Motor neuron (in vitro differentiated cells): Measurements from ENCODE around the gene MAN1C1. TPM values are rescaled to one million over a fixed set of nuclear protein-coding genes. Genes with fewer than 3 reads are reported as not detected.
"Not testable (repeated sequence)": the region's sequence is repeated elsewhere in the genome, so short reads cannot be mapped to it uniquely, and the experiment has no call there.

Source experiments
- ATAC-seq, 8 experiments: fragments of 200-7000 bp; cut with Tn5 transposase; replicated peaks in 6 of 8; 2 replicates each; pipeline ENCODE4 v1.8.0; 2021; ENCODE audit warnings: mild to moderate bottlenecking in 8 of 8, moderate library complexity in 8 of 8
- H3K27ac ChIP-seq, 2 donors: fragments of 250-450 bp; sonication (Bioruptor Pico); 2 replicates each; pipeline ENCODE4 v1.9.0; 2021; ENCODE audit warnings: antibody characterized with exemption in 2 of 2, mild to moderate bottlenecking in 2 of 2, moderate library complexity in 1 of 2
- H3K4me1 ChIP-seq, 2 donors: fragments of 250-450 bp; sonication (Bioruptor Pico); replicated peaks in 1 of 2; 2 replicates each; pipeline ENCODE4 v1.6.1; 2021; ENCODE audit warnings: antibody characterized with exemption in 2 of 2, mild to moderate bottlenecking in 2 of 2, moderate library complexity in 1 of 2
- H3K4me3 ChIP-seq, 5 donors: fragments of 250-450 bp; sonication (Bioruptor Pico); 2 replicates each; pipeline ENCODE4 v1.9.0; 2021; ENCODE audit warnings: antibody characterized with exemption in 5 of 5, mild to moderate bottlenecking in 5 of 5, moderate library complexity in 4 of 5
- WGBS, 10 experiments: fragments of 450-650 bp; shearing (Covaris generic); methylation state at CpG; one replicate each; pipeline ENCODE4 v1.0.0; 2022; 5-methylcytosine and 5-hydroxymethylcytosine counted together
- in situ Hi-C, 9 experiments: fragments of 400-800 bp; cut with MboI; loops; one replicate each; pipeline ENCODE4 v1.15.0; 2021; ENCODE audit warnings: low sequenced_read_pairs in 9 of 9, low pct_unique_long_range_greater_than_20kb in 2 of 9; ENCODE audit not compliant: unreplicated experiment in 9 of 9
- total RNA-seq, 8 experiments: library from RNA; unstranded; fragments of 300-600 nt; gene quantifications; 2 replicates each; pipeline versions ENCODE4 v1.2.3 to v1.2.4, GENCODE V29; 2022

Gene MAN1C1
- total RNA-seq, 8 experiments from 2014 or later: 1.2 to 67.4 (median 5.7) TPM

DNA sequence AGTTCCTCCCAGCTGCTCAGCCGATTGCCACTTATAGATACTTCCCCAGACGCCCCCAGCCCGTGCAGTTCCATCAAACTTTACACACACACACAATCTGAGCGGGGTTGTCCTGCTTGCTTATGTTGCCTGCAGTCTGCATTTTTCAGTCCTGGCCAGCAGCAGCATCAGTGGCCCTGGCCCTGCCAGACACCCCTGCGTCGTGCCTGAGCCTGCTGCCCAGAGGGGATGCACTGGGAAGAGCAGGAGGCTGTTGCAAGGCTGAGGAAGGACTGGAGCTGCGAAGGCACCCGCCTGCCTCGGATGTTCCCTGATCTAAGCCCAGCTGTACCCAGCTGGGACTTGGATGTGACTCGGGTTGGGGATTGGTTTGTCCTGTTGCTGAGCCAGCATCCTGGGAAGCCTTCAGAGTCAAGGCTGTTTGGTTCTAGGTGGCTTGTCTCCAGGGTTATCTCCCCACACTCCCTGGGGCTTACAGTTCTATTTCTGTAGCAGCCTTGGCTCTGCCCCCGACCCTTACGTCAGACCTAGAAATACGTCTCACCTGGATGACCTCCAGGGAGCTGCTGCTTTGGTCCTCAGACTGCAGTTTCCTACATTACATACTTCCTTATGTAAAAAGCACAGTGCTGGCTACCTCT lies 42.3 kb downstream of the MAN1C1 start:
- ATAC-seq: peak in 3 of 8 experiments; percentile 13 to 18 (median 15)
- in situ Hi-C loops: no loop called here
- H3K4me1 ChIP-seq: peaks cover 27 to 29% of the 10 kb centered on the region in 2 donors
- 42 to 100% (median 85%) methylated on average over 1 to 11 of the region's 13 CpGs; no CpG with 5 or more reads in 3 of the 10 experiments for WGBS, 10 experiments
- no peak overlapping the region for H3K27ac ChIP-seq
- H3K4me3 ChIP-seq: no peak overlapping the region

DNA sequence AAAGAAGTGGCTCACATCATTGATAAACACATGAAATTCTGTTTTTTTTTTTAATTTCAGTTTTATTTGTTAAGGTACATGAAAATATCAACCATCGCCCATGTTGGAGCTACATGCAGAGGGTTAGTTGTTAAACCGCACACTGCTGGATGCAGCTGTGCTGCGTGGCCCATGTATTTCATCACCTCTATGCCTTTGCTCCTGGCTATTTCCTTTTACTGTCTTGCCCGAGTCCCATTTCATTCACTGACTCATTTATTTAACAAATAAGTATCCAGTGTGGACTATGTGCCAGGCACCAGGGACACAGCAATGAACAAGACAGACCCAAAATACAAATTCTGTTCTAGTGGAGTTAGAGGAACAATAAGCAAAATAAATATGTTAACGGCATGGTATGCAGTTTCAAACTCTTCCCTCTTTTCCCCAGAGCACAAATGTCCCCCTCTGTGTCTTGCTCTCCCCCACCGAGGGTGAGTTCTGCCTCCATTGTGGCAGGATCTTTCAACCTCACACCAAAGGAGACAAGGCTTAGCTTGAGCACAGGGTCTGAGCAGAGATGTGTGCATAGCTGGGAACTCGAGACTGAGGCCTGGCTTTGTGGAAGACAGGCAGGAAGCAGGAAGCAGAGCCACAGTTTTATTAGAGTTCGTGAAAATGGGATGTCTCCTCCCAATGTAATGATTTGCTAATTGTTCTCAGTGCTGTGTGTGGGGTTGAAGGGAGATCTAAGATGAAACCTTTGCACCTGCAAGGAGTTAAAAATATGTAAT lies 44.6 kb downstream of the MAN1C1 start:
- H3K4me3 ChIP-seq: no peak overlapping the region
- in situ Hi-C loops: no loop called here
- WGBS, 10 experiments: 50 to 94% (median 63%) methylated on average over 2 to 8 of the region's 8 CpGs; no CpG with 5 or more reads in 1 of the 10 experiments
- peaks cover 48 to 49% of the 10 kb centered on the region in 2 donors for H3K4me1 ChIP-seq
- ATAC-seq: peak in 5 of 8 experiments; percentile 16 to 58 (median 32)
- H3K27ac ChIP-seq: no peak overlapping the region

DNA sequence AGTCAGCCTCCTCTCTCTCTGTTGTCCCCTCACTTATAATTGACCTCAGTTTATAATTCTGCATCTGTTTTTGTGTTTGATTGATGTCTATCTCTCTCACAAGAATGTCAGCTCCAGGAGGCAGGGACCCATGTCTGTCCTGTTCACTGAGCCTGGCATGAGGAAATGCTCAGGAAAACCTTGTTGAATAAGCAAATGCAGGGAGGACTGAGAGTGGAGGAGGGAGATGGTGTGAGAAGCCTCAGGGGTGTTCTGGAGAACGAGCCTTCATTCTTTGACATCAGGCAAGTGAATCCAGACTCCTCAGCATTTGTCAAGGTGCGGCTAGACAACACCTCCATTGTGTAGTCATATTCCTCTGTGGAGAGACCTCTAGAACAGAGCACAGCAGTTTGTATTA lies 45.5 kb downstream of the MAN1C1 start:
- Histone ChIP-seq H3K27ac (no peak overlapping the region), H3K4me1 (peaks cover 51 to 53% of the 10 kb centered on the region in 2 donors), H3K4me3 (no peak overlapping the region)
- in situ Hi-C loops: no loop called here
- peak in 1 of 8 experiments; percentile 56 for ATAC-seq
- 50 to 100% (median 85%) methylated on average over 1 to 2 of the region's 2 CpGs; no CpG with 5 or more reads in 2 of the 10 experiments for WGBS, 10 experiments

DNA sequence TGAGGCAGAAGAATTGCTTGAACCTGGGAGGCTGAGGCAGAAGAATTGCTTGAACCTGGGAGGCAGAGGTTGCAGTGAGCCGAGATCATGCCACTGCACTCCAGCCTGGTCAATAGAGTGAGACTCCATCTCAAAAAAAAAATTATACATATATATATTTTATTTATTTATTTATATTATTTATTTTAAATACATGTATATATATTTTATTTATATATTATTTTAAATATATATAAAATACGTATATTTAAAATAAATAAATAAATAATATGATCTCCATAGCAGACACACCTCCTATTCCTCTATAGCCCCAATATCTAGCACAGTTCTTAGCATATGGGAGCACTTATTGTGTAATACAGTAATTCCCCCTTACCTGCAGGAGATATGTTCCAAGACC lies 46.4 kb downstream of the MAN1C1 start:
- 20 to 100% (median 90%) methylated on average over 1 to 2 of the region's 2 CpGs for WGBS, 10 experiments
- H3K27ac ChIP-seq, in situ Hi-C loops, H3K4me3 ChIP-seq, ATAC-seq: not testable (repeated sequence)
- H3K4me1 ChIP-seq: peaks cover 42 to 44% of the 10 kb centered on the region in 2 donors

DNA sequence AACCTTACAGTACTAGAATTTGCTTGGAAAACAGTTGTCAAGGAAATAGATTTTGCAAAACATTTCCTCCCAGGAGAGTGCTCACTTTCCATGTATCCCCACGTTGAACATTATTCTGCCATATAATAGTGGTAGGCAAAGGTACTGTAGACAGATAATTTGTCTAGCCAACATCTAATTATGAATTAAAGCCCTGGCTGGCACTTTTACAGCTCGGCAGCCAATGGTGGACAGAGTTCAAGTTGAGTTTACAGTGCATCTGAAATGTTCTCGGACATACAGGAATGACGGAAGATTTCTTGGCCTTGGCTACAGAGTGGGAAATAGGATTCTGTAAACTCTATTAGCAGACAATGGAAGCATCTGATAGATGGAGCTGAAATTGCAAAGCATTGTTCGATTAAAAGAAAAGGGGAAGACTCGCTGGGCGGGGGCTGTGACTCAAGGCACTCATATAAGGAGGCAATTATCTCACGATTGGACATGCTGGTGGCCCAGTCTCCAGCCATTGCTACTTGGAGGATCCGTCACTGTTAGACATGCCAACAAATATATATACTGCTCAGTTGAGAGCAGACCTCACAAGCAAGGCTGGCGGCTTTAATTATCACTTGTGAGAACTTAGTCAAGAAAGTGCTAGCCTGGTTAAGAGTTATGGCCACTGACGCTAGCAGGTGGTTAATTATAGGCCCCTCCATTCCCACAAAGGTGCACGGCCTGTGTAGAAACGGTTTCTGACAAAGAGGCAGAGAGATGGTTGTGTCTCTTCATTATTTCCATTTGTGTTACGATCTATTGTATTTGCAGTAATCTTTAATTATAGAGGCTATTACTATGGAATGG lies 48.0 kb downstream of the MAN1C1 start:
- H3K4me3 ChIP-seq: no peak overlapping the region
- in situ Hi-C loops: no loop called here
- peak in 5 of 8 experiments; percentile 56 to 84 (median 62) for ATAC-seq
- 42 to 87% (median 65%) methylated on average over 2 to 14 of the region's 14 CpGs for WGBS, 10 experiments
- peaks cover 38 to 42% of the 10 kb centered on the region in 2 donors for H3K4me1 ChIP-seq
- no peak overlapping the region for H3K27ac ChIP-seq

DNA sequence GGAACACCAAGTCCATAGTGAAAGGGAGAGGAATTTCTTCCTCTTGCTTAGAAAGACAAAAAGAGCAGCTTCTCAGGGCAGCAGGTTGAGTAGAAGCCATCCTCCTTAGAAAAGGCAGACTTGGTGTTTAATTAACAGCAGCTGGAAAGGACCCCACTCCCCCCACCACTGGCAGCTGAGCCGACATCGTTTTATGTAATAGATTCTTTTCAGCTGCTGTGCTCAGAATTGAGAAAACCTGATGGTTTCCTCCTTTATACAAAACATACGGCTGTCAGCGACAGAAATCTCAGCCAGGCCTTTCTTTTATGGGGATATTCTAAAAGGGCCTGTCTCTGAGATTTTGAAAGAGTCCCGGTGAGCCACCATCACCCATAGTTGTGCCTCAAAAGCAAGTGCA lies 49.9 kb downstream of the MAN1C1 start:
- 3 to 39% (median 21%) methylated on average over 3 to 5 of the region's 5 CpGs; no CpG with 5 or more reads in 3 of the 10 experiments for WGBS, 10 experiments
- H3K4me1 ChIP-seq: peaks cover 34 to 38% of the 10 kb centered on the region in 2 donors
- ATAC-seq: peak in 4 of 8 experiments; percentile 8 to 37 (median 20)
- no peak overlapping the region for H3K4me3 ChIP-seq
- in situ Hi-C loops: no loop called here
- H3K27ac ChIP-seq: no peak overlapping the region

DNA sequence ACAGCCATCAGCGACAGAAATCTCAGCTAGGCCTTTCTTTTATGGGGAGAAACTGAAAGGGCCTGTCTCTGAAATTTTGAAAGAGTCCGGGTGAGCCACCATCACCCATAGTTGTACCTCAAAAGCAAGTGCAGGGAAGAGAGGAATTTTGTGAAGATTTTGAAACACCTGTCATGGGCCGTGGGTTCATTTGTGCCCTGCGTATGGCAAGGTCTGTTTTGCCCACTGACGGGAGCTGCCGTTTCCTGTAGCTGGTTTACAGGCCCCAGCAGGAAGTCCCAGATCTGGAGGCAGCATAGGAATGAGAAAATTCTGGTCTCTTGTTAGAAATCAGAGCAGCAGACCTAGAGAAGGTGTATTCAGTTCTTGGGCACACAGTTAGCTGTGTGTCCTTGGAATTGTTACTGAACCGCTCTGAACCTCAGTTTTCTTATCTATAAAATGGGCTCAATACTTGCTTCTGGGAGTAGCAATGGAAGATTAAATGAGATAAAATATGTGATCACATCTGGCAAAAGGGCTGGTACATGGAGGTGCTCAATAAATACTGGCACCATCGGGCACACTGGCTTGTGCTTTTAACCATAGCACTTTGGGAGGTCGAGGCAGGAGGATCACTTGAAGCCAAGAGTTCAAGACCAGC lies 52.5 kb downstream of the MAN1C1 start:
- no peak for ATAC-seq
- no peak overlapping the region for H3K27ac ChIP-seq
- in situ Hi-C loops: no loop called here
- peaks cover 25 to 28% of the 10 kb centered on the region in 2 donors for H3K4me1 ChIP-seq
- 33 to 100% (median 90%) methylated on average over 1 to 7 of the region's 9 CpGs for WGBS, 10 experiments
- H3K4me3 ChIP-seq: no peak overlapping the region

DNA sequence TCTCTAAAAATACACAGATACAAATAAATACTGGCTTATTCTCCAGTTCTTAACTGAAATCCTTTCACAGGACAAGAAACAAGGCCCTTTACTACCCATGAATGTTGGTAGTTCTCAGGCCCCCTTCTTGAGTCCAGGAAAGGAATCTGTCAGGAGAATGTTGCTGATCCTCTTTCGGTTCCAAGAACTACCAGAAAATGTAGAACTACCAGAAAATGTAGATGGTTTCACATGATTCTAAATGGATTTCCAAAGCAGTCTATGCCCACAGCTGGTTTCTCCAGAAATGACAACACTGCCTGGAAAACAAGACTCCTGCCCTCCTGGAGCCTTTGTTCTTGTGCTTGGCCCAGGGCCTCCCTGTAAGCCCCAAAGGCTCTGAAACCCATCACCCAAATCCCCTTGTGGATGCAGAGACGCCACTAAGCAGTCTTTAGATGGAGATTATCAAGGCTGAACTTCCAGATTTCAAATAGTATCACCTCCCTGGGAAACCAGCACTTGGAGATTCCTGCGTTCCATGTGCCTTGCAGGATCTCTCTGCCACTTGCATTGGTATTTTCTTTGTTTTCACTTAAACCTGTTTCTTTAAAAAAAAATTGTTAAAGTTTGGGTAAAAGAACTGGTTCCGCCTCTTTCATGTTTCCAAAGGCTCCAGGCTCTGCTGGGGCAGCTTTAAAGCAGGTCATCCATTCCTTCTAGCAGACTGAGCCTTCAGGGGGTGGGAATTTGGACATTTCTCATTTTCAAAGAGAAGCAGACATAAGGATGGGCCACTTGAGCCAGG lies 53.4 kb downstream of the MAN1C1 start:
- H3K4me1 ChIP-seq: peaks cover 16 to 18% of the 10 kb centered on the region in 2 donors
- 56 to 100% (median 87%) methylated on average over 1 to 4 of the region's 4 CpGs; no CpG with 5 or more reads in 1 of the 10 experiments for WGBS, 10 experiments
- H3K27ac ChIP-seq: no peak overlapping the region
- in situ Hi-C loops: no loop called here
- no peak for ATAC-seq
- H3K4me3 ChIP-seq: no peak overlapping the region

DNA sequence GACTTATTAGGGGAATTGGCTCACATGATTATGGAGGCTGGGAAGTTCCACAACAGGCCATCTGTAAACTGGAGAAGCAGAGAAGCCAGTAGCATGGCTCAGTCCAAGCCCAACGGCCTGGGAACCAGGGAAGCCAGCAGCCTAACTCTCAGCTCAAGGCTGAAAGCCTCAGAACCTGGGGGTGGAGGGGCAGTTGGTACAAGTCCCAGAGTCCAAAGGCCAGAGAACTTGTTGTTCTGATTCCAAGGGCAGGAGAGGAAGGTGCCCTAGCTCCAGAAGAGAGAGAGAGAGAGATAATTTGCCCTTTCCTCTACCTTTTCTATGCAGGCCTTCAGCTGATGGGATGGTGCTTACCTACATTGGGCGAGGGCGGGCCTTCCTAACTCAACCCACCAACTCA lies 55.3 kb downstream of the MAN1C1 start:
- WGBS, 10 experiments: 0 to 100% (median 72%) methylated on average over 1 to 3 of the region's 3 CpGs; no CpG with 5 or more reads in 3 of the 10 experiments
- H3K4me1 ChIP-seq: peaks cover 0 to under 1% of the 10 kb centered on the region in 2 donors
- in situ Hi-C loops: no loop called here
- ATAC-seq: no peak
- no peak overlapping the region for H3K27ac ChIP-seq
- H3K4me3 ChIP-seq: no peak overlapping the region

DNA sequence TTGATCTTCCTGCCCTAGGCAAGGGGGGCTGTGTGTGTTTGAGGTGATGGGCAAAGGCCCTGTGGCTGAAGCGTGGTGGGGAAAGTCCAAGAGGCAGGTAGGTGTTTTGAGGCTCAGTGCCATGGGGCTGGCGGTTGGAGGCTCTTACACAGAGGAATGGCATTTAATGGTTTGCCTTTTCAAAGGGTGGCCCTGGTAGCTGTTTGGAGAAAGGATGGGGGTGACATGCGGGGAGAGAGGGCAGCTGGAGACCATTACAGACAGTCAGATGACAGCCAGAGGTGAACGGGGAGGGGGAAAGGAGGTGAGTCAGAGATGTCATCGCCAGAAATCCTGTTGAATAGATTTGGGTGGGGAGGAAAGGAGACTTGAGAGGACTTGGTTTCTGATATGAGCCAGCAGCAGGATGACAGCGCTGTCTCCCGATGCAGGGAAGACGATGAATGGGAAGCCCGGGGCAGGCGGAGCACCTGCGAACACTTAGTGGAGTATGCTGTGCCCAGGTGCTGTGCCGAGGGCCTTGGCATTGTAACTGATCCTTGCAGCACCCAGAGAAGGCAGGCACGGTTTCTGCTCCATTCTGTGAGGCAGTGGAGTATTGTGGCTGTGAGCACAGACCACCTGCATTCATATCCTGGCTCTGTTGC lies 56.3 kb downstream of the MAN1C1 start:
- H3K4me1 ChIP-seq: no peaks in the 10 kb centered on the region
- H3K27ac ChIP-seq: no peak overlapping the region
- 20 to 95% (median 83%) methylated on average over 1 to 11 of the region's 13 CpGs; no CpG with 5 or more reads in 1 of the 10 experiments for WGBS, 10 experiments
- in situ Hi-C loops: no loop called here
- no peak for ATAC-seq
- H3K4me3 ChIP-seq: no peak overlapping the region

DNA sequence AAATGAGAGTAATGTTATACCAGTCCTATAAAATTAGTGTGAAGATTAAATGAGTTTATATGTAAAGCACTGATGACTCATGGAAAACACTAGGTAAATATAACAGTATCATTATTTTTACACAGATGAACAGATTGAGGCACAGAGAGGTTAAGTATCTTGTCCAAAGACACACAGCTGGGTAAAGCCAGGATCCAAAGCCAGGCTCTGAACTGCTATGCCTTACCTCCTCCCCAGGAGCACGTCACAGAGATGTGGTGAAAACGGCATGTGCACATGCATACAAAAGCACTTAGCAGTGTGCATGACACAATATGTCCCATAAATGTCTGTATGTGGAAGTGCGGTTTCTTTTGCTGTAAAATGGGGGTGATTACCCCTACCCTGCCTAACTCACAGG lies 56.9 kb downstream of the MAN1C1 start:
- Histone ChIP-seq H3K4me1 (no peaks in the 10 kb centered on the region), H3K27ac (no peak overlapping the region), H3K4me3 (no peak overlapping the region)
- ATAC-seq: no peak
- in situ Hi-C loops: no loop called here
- WGBS, 10 experiments: 67 to 100% (median 86%) methylated on average over 1 to 3 of the region's 3 CpGs; no CpG with 5 or more reads in 2 of the 10 experiments
